ENCODE data around the gene FRMPD1. TPM values are rescaled to one million over a fixed set of nuclear protein-coding genes. Genes with fewer than 3 reads are reported as not detected.
A peak's percentile ranks its signal among the peaks of the same experiment; 100 is the strongest.

Gene FRMPD1
- total and polyA plus RNA-seq, 2 of the 13 experiments (the other 11 are each of a cell fraction or from before 2014, with no cell fraction given) = not detected

DNA sequence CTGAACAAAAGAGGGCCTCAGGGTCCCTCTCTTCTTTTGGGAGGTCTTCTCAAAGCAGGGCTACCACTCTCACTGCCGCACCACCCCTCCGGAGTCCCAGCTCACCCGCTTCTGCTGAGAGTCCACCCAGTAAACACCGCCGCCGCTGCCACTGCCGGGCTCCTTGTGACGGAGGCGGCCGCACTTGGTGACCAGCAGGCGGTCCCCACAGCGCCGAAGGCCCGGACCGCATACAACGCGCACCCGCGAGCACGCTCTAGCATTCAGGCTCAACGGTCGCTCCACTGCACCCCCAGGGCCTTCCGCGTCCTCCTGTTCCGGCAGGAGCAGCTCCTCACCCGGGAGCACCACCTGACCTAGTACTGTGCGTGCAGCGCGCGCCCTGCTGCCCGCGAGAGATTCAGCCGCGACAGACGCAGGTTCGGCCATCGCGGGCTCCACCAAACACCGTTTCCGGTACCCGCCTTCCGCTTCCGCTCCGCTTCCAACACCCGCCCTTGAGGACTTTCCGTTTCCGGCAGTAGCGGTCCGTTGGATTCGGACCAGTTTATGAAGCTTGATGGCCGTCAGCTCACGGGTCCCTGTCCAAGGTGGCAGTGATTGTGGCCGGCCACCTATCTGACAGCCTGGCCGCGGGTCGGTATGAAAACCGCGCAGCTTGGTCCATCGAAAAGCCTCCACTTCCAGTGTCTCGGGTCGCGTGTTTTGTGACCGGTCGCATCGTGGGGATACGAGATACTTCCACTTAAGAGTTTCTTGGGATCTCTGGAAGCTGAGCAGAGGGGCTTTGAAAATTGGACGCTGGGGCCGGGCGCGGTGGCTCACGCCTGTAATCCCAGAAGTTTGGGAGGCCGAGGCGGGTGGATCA, 134.1 kb downstream of the FRMPD1 start, which contains the start of gene EXOSC3 (continued):
- TF ChIP-seq, protein P1, sequence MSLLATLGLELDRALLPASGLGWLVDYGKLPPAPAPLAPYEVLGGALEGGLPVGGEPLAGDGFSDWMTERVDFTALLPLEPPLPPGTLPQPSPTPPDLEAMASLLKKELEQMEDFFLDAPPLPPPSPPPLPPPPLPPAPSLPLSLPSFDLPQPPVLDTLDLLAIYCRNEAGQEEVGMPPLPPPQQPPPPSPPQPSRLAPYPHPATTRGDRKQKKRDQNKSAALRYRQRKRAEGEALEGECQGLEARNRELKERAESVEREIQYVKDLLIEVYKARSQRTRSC (CRISPR knock-in tag; IDR thresholded peaks at IDR 0.05; ENCODE audit: low read depth) = 0 out of 2 replicates have a peak, but pooled peaks have one; percentile 79
- TF ChIP-seq RBM39 (IDR thresholded peaks at IDR 0.05; ENCODE audit: low read depth, low read length, poor library complexity, severe bottlenecking) = peak; percentile 56
- TF ChIP-seq POLR2AphosphoS2 (IDR thresholded peaks at IDR 0.05; ENCODE audit: low read depth, low read length) = no peak
- no peak for TF ChIP-seq SOX13 (IDR thresholded peaks at IDR 0.05)
- TF ChIP-seq SOX13 (CRISPR knock-in tag; conservative IDR thresholded peaks at IDR 0.05 in 1 of 2, IDR thresholded peaks at IDR 0.05 in 1 of 2) = peak in 1 of 2 experiments; percentile 29; a peak in 1 of 4 replicates
- TF ChIP-seq ZNF354B (CRISPR knock-in tag; IDR thresholded peaks at IDR 0.05) = no peak
- no peak; the same call in 1 of the 2 replicates for TF ChIP-seq NFAT5 (CRISPR knock-in tag; IDR thresholded peaks at IDR 0.05)
- TF ChIP-seq ZMYM2 (CRISPR knock-in tag; IDR thresholded peaks at IDR 0.05) = no peak
- peak; percentile 48; the same call in 1 of the 2 replicates for TF ChIP-seq NAIF1 (CRISPR knock-in tag; IDR thresholded peaks at IDR 0.05; ENCODE audit: borderline replicate concordance)
- peak; percentile 90 for TF ChIP-seq U2AF1 (optimal IDR thresholded peaks at IDR 0.05; ENCODE audit: low read depth, low read length)
- TF ChIP-seq, protein P2, sequence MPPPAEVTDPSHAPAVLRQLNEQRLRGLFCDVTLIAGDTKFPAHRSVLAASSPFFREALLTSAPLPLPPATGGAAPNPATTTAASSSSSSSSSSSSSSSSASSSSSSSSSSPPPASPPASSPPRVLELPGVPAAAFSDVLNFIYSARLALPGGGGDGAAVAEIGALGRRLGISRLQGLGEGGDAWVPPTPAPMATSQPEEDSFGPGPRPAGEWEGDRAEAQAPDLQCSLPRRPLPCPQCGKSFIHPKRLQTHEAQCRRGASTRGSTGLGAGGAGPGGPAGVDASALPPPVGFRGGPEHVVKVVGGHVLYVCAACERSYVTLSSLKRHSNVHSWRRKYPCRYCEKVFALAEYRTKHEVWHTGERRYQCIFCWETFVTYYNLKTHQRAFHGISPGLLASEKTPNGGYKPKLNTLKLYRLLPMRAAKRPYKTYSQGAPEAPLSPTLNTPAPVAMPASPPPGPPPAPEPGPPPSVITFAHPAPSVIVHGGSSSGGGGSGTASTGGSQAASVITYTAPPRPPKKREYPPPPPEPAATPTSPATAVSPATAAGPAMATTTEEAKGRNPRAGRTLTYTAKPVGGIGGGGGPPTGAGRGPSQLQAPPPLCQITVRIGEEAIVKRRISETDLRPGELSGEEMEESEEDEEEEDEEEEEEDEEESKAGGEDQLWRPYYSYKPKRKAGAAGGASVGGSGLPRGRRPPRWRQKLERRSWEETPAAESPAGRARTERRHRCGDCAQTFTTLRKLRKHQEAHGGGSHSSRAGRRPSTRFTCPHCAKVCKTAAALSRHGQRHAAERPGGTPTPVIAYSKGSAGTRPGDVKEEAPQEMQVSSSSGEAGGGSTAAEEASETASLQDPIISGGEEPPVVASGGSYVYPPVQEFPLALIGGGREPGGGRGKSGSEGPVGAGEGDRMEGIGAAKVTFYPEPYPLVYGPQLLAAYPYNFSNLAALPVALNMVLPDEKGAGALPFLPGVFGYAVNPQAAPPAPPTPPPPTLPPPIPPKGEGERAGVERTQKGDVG (CRISPR knock-in tag; IDR thresholded peaks at IDR 0.05; ENCODE audit: borderline replicate concordance) = peak; percentile 92
- TF ChIP-seq BRCA1 (CRISPR knock-in tag; IDR thresholded peaks at IDR 0.05) = peak; percentile 62; the same call in 1 of the 2 replicates
- TF ChIP-seq, protein P3, sequence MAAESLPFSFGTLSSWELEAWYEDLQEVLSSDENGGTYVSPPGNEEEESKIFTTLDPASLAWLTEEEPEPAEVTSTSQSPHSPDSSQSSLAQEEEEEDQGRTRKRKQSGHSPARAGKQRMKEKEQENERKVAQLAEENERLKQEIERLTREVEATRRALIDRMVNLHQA (CRISPR knock-in tag; IDR thresholded peaks at IDR 0.05) = no peak
- no peak for TF ChIP-seq FOXP1 (IDR thresholded peaks at IDR 0.05)
- 0 out of 2 replicates have a peak, but pooled peaks have one; percentile 24 for TF ChIP-seq FOXP1 (CRISPR knock-in tag; IDR thresholded peaks at IDR 0.05)
- peak; percentile 96 for TF ChIP-seq ZNF547 (CRISPR knock-in tag; IDR thresholded peaks at IDR 0.05)
- TF ChIP-seq ZNF552 (CRISPR knock-in tag; IDR thresholded peaks at IDR 0.05; ENCODE audit: borderline replicate concordance) = no peak
- TF ChIP-seq ZC3H4 (CRISPR knock-in tag; IDR thresholded peaks at IDR 0.05; ENCODE audit: borderline replicate concordance) = no peak
- peak; percentile 81; the same call in 1 of the 2 replicates for TF ChIP-seq SNAI1 (CRISPR knock-in tag; IDR thresholded peaks at IDR 0.05; ENCODE audit: borderline replicate concordance)

All from HepG2 (cell line).